ENCODE measurements around the gene CERS6. TPM values are rescaled to one million over a fixed set of nuclear protein-coding genes. Genes with fewer than 3 reads are reported as not detected.
"Not testable (repeated sequence)": the region's sequence is repeated elsewhere in the genome, so short reads cannot be mapped to it uniquely, and the experiment has no call there.

The CERS6 gene
- total RNA-seq, 1 donor from 2014 or later: 27.7 TPM

- DNase-seq (ENCODE audit: extremely low spot score in 2 of 2): no peak
- peaks cover 33% of the 10 kb centered on the region for H3K4me1 ChIP-seq
- H3K4me3 ChIP-seq: no peak overlapping the region
- no peaks in the 10 kb centered on the region for H3K36me3 ChIP-seq
- H3K27ac ChIP-seq: no peak overlapping the region
- H3K9me3 ChIP-seq: no peaks in the 10 kb centered on the region
- no peaks in the 10 kb centered on the region for H3K27me3 ChIP-seq
- intact Hi-C loops (cut with DNase I): no loop called here
- TF ChIP-seq POLR2AphosphoS5 (IDR thresholded peaks at IDR 0.05; ENCODE audit: insufficient read depth in 1 of 2, low read depth in 1 of 2): no peak
- no peak for TF ChIP-seq POLR2A (IDR thresholded peaks at IDR 0.05)
- TF ChIP-seq CTCF (IDR thresholded peaks at IDR 0.05): no peak
Observed at GRCh38 chr2:168486477-168486876, 30.4 kb downstream of the CERS6 start.

DNA sequence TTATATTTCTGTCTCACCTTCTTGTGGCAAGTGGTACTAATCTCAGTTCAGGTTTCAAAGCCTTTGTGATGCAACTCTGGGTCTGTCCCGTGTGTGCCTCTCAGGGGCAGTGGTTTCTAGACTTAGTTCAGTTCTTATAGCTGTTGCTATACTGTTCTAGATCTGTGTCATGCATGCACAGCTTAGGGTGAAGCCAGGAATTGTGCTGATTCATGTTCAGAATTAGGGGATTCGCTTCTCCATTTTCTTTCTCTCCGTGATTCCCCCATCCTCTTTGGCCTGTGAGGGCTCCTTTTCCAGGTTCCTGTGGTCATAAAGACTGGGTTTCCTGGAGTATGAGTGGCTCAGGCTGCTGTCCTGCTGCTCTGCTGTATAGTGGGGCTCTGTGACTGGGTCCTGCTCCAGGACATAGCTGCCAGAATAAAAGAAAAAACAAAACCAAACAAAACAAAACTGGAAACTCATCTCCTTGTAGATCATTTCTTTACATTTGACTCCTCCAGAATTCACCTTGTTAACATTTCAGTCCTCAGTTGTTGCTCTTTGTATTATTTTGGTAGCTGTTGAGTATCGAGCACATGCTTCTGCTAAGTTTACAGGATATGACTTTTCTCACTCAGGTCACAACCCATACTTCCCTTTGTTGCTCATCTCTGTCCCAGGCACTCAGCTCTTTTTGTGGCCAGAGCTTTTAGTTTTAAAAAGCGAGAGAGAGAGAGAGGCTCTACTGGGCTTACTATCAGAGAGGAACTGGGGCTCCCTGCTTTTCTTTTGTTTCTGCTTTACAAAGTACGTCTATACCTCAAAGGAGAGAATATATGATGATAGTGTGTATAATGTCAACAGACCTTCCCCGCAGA is 34.2 kb downstream of the CERS6 start:
- Histone ChIP-seq H3K9me3 (no peaks in the 10 kb centered on the region), H3K27me3 (no peaks in the 10 kb centered on the region), H3K4me1 (peaks cover 16% of the 10 kb centered on the region), H3K36me3 (no peaks in the 10 kb centered on the region), H3K27ac (peak overlapping the region; percentile 3), H3K4me3 (no peak overlapping the region)
- TF ChIP-seq CTCF (IDR thresholded peaks at IDR 0.05): no peak
- no peak for TF ChIP-seq POLR2AphosphoS5 (IDR thresholded peaks at IDR 0.05; ENCODE audit: insufficient read depth in 1 of 2, low read depth in 1 of 2)
- no peak for TF ChIP-seq POLR2A (IDR thresholded peaks at IDR 0.05)
- no peak for DNase-seq (ENCODE audit: extremely low spot score in 2 of 2)
- intact Hi-C loops (cut with DNase I): no loop called here

DNA sequence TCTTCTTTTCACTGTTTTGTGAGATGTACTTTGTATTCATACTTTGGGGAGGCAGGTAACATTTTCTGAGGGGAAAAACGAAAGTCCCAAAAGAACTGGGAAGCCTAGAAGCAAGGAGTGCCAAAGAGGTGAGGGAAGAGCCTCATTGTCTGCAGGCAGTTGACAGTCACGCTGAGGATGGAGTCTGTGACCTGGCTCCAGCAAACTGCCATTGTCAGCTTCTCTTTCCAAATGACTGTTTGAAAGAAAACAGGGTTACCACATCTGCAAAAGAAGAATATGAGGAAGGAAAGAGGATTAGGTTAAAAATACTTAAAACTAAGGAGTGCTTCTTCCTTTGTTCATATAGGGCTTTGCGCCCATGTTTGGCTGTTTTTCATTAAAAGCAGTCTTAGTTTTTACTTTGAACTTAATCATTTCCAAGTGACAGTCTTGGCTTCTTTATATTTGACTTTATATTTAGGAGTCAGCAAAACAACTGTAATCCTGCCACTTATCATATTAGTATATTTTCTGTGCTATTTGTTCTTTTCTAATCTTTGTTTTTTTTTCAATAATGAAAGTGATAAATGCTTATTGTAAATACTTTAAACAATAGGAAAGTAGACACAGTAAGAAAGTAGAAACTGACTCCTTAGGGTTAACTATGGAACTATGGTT is 35.0 kb downstream of the CERS6 start:
- Histone ChIP-seq H3K4me3 (no peak overlapping the region), H3K4me1 (peaks cover 16% of the 10 kb centered on the region), H3K27ac (peak overlapping the region; percentile 3), H3K36me3 (no peaks in the 10 kb centered on the region), H3K9me3 (no peaks in the 10 kb centered on the region), H3K27me3 (no peaks in the 10 kb centered on the region)
- no peak for DNase-seq (ENCODE audit: extremely low spot score in 2 of 2)
- intact Hi-C loops (cut with DNase I): no loop called here
- no peak for TF ChIP-seq CTCF (IDR thresholded peaks at IDR 0.05)
- no peak for TF ChIP-seq POLR2AphosphoS5 (IDR thresholded peaks at IDR 0.05; ENCODE audit: insufficient read depth in 1 of 2, low read depth in 1 of 2)
- no peak for TF ChIP-seq POLR2A (IDR thresholded peaks at IDR 0.05)

DNA sequence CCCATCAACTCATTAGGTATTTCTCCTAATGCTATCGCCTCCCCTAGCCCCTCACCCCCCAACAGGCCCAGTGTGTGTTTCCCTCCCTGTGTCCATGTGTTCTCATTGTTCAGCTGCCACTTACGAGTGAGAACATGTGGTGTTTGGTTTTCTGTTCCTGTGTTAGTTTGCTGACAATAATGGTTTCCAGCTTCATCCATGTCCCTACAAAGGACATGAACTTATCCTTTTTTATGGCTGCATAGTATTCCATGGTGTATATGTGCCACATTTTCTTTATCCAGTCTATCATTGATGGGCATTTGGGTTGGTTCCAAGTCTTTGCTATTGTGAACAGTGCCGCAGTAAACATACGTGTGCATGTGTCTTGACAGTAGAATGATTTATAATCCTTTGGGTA is 35.7 kb downstream of the CERS6 start:
- intact Hi-C loops (cut with DNase I); DNase-seq (ENCODE audit: extremely low spot score in 2 of 2); H3K27ac ChIP-seq; H3K4me3 ChIP-seq; H3K9me3 ChIP-seq; H3K36me3 ChIP-seq; H3K27me3 ChIP-seq: not testable (repeated sequence)
- peaks cover 16% of the 10 kb centered on the region for H3K4me1 ChIP-seq

DNA sequence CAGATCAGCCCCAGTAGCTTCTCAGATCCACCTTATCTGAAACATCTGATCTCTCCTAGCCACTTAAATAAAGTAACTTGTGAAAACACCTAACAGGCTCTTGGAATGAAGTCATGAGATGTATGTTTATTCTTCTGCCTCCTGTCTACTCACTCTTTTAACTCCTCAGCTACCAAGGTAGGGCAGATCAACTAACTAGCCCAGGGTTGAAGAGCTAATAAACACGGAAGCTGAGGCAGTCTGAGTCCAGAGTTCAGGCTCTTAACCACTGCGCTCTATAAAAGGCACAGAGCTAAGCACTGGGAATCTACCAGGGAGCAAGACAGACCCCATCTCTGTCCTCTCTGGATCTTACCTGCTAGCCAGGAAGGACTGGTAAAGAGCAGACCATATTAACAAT is 37.1 kb downstream of the CERS6 start:
- H3K27me3 ChIP-seq; H3K9me3 ChIP-seq; intact Hi-C loops (cut with DNase I); H3K27ac ChIP-seq; DNase-seq (ENCODE audit: extremely low spot score in 2 of 2); H3K4me3 ChIP-seq; H3K36me3 ChIP-seq: not testable (repeated sequence)
- H3K4me1 ChIP-seq: peaks cover 16% of the 10 kb centered on the region

- DNase-seq (ENCODE audit: extremely low spot score in 2 of 2): no peak
- no peak overlapping the region for H3K4me3 ChIP-seq
- TF ChIP-seq POLR2A (IDR thresholded peaks at IDR 0.05) (no peak), CTCF (IDR thresholded peaks at IDR 0.05) (no peak), POLR2AphosphoS5 (IDR thresholded peaks at IDR 0.05; ENCODE audit: insufficient read depth in 1 of 2, low read depth in 1 of 2) (no peak)
- no peak overlapping the region for H3K27ac ChIP-seq
- intact Hi-C loops (cut with DNase I): no loop called here
- no peaks in the 10 kb centered on the region for H3K27me3 ChIP-seq
- H3K9me3 ChIP-seq: no peaks in the 10 kb centered on the region
- H3K36me3 ChIP-seq: no peaks in the 10 kb centered on the region
- H3K4me1 ChIP-seq: peaks cover 16% of the 10 kb centered on the region
Observed at GRCh38 chr2:168494190-168494711, 38.2 kb downstream of the CERS6 start.
